H9 (cell line): ENCODE measurements around the gene HSF2. TPM values are rescaled to one million over a fixed set of nuclear protein-coding genes. Genes with fewer than 3 reads are reported as not detected.

ENCODE experiments used
- DNase-seq: peaks from one replicate; pipeline ENCODE4 v3.0.0-alpha.2; 2017
- H2AFZ ChIP-seq: one replicate; pipeline ENCODE4 v1.6.1; 2013; ENCODE audit warnings: mild to moderate bottlenecking, low read length, control low read depth, moderate library complexity
- H2AK5ac ChIP-seq: 2 replicates; pipeline ENCODE4 v1.6.1; 2013; ENCODE audit warnings: low read length, control low read depth, mixed read lengths; ENCODE audit not compliant: insufficient read length
- H2BK120ac ChIP-seq: one replicate; pipeline ENCODE4 v1.6.1; 2013; ENCODE audit warnings: low read depth, mild to moderate bottlenecking, low read length, control low read depth, inconsistent platforms; ENCODE audit not compliant: poor library complexity, severe bottlenecking
- H2BK12ac ChIP-seq: 2 replicates; pipeline ENCODE4 v1.6.1; 2013; ENCODE audit warnings: low read length, control low read depth, mixed read lengths, low read depth; ENCODE audit not compliant: insufficient read length
- H2BK15ac ChIP-seq: 2 replicates; pipeline ENCODE4 v1.6.1; 2013; ENCODE audit warnings: low read depth, low read length, control low read depth
- H2BK20ac ChIP-seq: one replicate; pipeline ENCODE4 v1.6.1; 2013; ENCODE audit warnings: low read depth, mild to moderate bottlenecking, low read length, control low read depth, inconsistent platforms; ENCODE audit not compliant: poor library complexity, severe bottlenecking
- H2BK5ac ChIP-seq: 2 replicates; pipeline ENCODE4 v1.6.1; 2013; ENCODE audit warnings: low read length, control low read depth, mixed read lengths; ENCODE audit not compliant: insufficient read length
- H3K14ac ChIP-seq: 2 replicates; pipeline ENCODE4 v1.6.1; 2013; ENCODE audit warnings: low read length, control low read depth; ENCODE audit not compliant: insufficient read depth
- H3K18ac ChIP-seq: 2 replicates; pipeline ENCODE4 v1.6.1; 2013; ENCODE audit warnings: low read depth, mild to moderate bottlenecking, mixed read lengths, low read length, control low read depth; ENCODE audit not compliant: insufficient read length
- H3K23ac ChIP-seq: 2 replicates; pipeline ENCODE4 v1.6.1; 2013; ENCODE audit warnings: low read length, control low read depth, mixed read lengths, low read depth; ENCODE audit not compliant: insufficient read length
- H3K23me2 ChIP-seq: 2 replicates; pipeline ENCODE4 v1.6.1; 2013; ENCODE audit warnings: low read depth, mild to moderate bottlenecking, mixed read lengths, low read length, control low read depth; ENCODE audit not compliant: insufficient read length, poor library complexity, severe bottlenecking
- H3K27ac ChIP-seq: 2 replicates; pipeline ENCODE4 v1.5.1; 2013; ENCODE audit warnings: low read length, control low read depth, mixed read lengths, low read depth; ENCODE audit not compliant: insufficient read length
- H3K27me3 ChIP-seq: 2 replicates; pipeline ENCODE4 v1.6.1; 2013; ENCODE audit warnings: low read length, control low read depth, inconsistent platforms; ENCODE audit not compliant: insufficient read depth
- H3K4ac ChIP-seq: 2 replicates; pipeline ENCODE4 v1.6.1; 2013; ENCODE audit warnings: low read depth, mild to moderate bottlenecking, control low read depth, inconsistent platforms, low read length, moderate library complexity
- H3K4me1 ChIP-seq: 2 replicates; pipeline ENCODE4 v1.6.1; 2013; ENCODE audit warnings: low read length, control low read depth, inconsistent platforms; ENCODE audit not compliant: insufficient read depth
- H3K4me2 ChIP-seq: 2 replicates; pipeline ENCODE4 v1.6.1; 2013; ENCODE audit warnings: low read length, control low read depth, mixed read lengths; ENCODE audit not compliant: insufficient read length, insufficient read depth
- H3K56ac ChIP-seq: 2 replicates; pipeline ENCODE4 v1.6.1; 2013; ENCODE audit warnings: low read depth, mild to moderate bottlenecking, mixed read lengths, low read length, control low read depth; ENCODE audit not compliant: insufficient read length
- H3K79me1 ChIP-seq: 2 replicates; pipeline ENCODE4 v1.6.1; 2013; ENCODE audit warnings: low read depth, mild to moderate bottlenecking, moderate library complexity, low read length, control low read depth, inconsistent platforms; ENCODE audit not compliant: insufficient read depth, poor library complexity, severe bottlenecking
- H3K79me2 ChIP-seq: 2 replicates; pipeline ENCODE4 v1.6.1; 2013; ENCODE audit warnings: low read length, control low read depth, inconsistent platforms; ENCODE audit not compliant: insufficient read depth
- H3K9ac ChIP-seq: 2 replicates; pipeline ENCODE4 v1.6.1; 2013; ENCODE audit warnings: low read length, control low read depth, mixed read lengths; ENCODE audit not compliant: insufficient read length; ENCODE audit errors: extremely low read depth
- H3K9me3 ChIP-seq: one replicate; pipeline ENCODE4 v1.6.1; 2013; ENCODE audit warnings: low read depth, low read length, inconsistent platforms; ENCODE audit not compliant: control insufficient read depth
- H3T11ph ChIP-seq: one replicate; pipeline ENCODE4 v1.6.1; 2013; ENCODE audit warnings: mild to moderate bottlenecking, low read length, control low read depth, inconsistent platforms
- H4K20me1 ChIP-seq: one replicate; pipeline ENCODE4 v1.6.1; 2013; ENCODE audit not compliant: control insufficient read depth, insufficient read length, insufficient read depth
- H4K5ac ChIP-seq: 2 replicates; pipeline ENCODE4 v1.6.1; 2013; ENCODE audit warnings: low read depth, mild to moderate bottlenecking, mixed read lengths, low read length, control low read depth; ENCODE audit not compliant: insufficient read length
- H4K8ac ChIP-seq: replicated peaks from 2 replicates; pipeline ENCODE4 v1.6.1; 2013; ENCODE audit warnings: low read length, control low read depth, mixed read lengths, low read depth; ENCODE audit not compliant: insufficient read length
- H4K91ac ChIP-seq: 2 replicates; pipeline ENCODE4 v1.6.1; 2013; ENCODE audit warnings: low read depth, mild to moderate bottlenecking, moderate library complexity, mixed read lengths, low read length, control low read depth; ENCODE audit not compliant: insufficient read length
- H3K27ac Mint-ChIP-seq, 3 experiments: 2 replicates in 2 of 3; 3 replicates in 1 of 3; pipeline ENCODE4 v1.8.0; 2020 to 2021; ENCODE audit warnings: mixed read lengths in 3 of 3, mild to moderate bottlenecking in 1 of 3, moderate library complexity in 1 of 3
- H3K27me3 Mint-ChIP-seq: 2 replicates; pipeline ENCODE4 v1.8.0; 2021; ENCODE audit warnings: low read depth, mild to moderate bottlenecking, moderate library complexity, mixed read lengths
- H3K36me3 Mint-ChIP-seq, 3 experiments: 2 replicates in 2 of 3; 3 replicates in 1 of 3; pipeline ENCODE4 v1.8.0; 2020 to 2021; ENCODE audit warnings: low read depth in 3 of 3, mixed read lengths in 3 of 3; ENCODE audit not compliant: insufficient read depth in 1 of 3
- H3K4me1 Mint-ChIP-seq, 2 experiments: 2 replicates each; pipeline ENCODE4 v1.8.0; 2020; ENCODE audit warnings: mixed read lengths in 2 of 2
- H3K4me3 Mint-ChIP-seq, 2 experiments: 2 replicates in 1 of 2; 3 replicates in 1 of 2; pipeline ENCODE4 v1.8.0; 2020 to 2021; ENCODE audit warnings: mild to moderate bottlenecking in 2 of 2, mixed read lengths in 2 of 2, moderate library complexity in 1 of 2
- H3K9me3 Mint-ChIP-seq, 2 experiments: 2 replicates in 1 of 2; 3 replicates in 1 of 2; pipeline ENCODE4 v1.8.0; 2020; ENCODE audit warnings: mild to moderate bottlenecking in 2 of 2, mixed read lengths in 2 of 2, moderate library complexity in 1 of 2
- CTCF ChIP-seq: fragments of 200-600 bp; sonication (generic); conservative IDR thresholded peaks from 3 replicates; pipeline ENCODE4 v1.8.0; 2021; ENCODE audit warnings: antibody characterized with exemption, mild to moderate bottlenecking
- WGBS: extraction: QIAGEN DNeasy Blood & Tissue Kit; methylation state at CpG from one replicate; pipeline ENCODE4 v1.1.7; 2013; ENCODE audit warnings: missing lambda C conversion rate, low lambda C conversion rate, mixed read lengths; ENCODE audit not compliant: insufficient read length; ENCODE audit errors: extremely low coverage; 5-methylcytosine and 5-hydroxymethylcytosine counted together
- total RNA-seq: library from RNA; stranded (reverse); gene quantifications from 2 replicates; pipeline ENCODE4 v1.2.1, GENCODE V29; 2021

HSF2 gene
- total RNA-seq, 1 experiment from 2014 or later, result 14.6 TPM

GRCh38 chr6:122432816-122433215, 33.4 kb downstream of the HSF2 start:
- no peak overlapping the region for H2BK20ac ChIP-seq
- no peak for DNase-seq
- no CpG with 5 or more reads among the region's 3 CpGs for WGBS

More at GRCh38 chr6:122432816-122433215, 33.4 kb downstream of the HSF2 start:
- Histone ChIP-seq H3K14ac (no peak overlapping the region), H3T11ph (no peak overlapping the region), H3K9ac (no peak overlapping the region), H3K23ac (no peak overlapping the region), H3K27me3 (no peaks in the 10 kb centered on the region), H3K4me1 (no peaks in the 10 kb centered on the region), H2AFZ (no peak overlapping the region), H2BK12ac (no peak overlapping the region), H3K4ac (no peak overlapping the region), H2BK5ac (no peak overlapping the region), H2AK5ac (no peak overlapping the region), H3K23me2 (no peaks in the 10 kb centered on the region), H3K56ac (no peak overlapping the region), H3K9me3 (no peaks in the 10 kb centered on the region), H3K18ac (no peak overlapping the region), H2BK120ac (no peak overlapping the region), H4K20me1 (no peaks in the 10 kb centered on the region), H4K91ac (no peak overlapping the region), H4K8ac (no peak overlapping the region), H4K5ac (no peak overlapping the region), H2BK15ac (no peak overlapping the region), H3K79me2 (no peaks in the 10 kb centered on the region), H3K4me2 (no peak overlapping the region), H3K27ac (no peak overlapping the region), H3K79me1 (no peaks in the 10 kb centered on the region)
- no peaks in the 10 kb centered on the region for H3K27me3 Mint-ChIP-seq
- peaks cover 25 to 61% (median 56%) of the 10 kb centered on the region in 3 experiments for H3K36me3 Mint-ChIP-seq
- TF ChIP-seq CTCF, result no peak
- no peak overlapping the region for H3K27ac Mint-ChIP-seq
- H3K4me1 Mint-ChIP-seq, result no peaks in the 10 kb centered on the region
- peaks cover under 1 to 5% of the 10 kb centered on the region in 2 experiments; a peak in 2 of 5 replicates for H3K9me3 Mint-ChIP-seq
- no peak overlapping the region for H3K4me3 Mint-ChIP-seq
